GM12891 (cell line): ENCODE results near the gene ERBB3.

Source experiments
- POLR2A ChIP-seq: IDR thresholded peaks from 2 replicates; pipeline ENCODE4 v1.6.1; 2011; ENCODE audit warnings: low read depth, low read length, control low read depth
- POLR2AphosphoS5 ChIP-seq: IDR thresholded peaks from 2 replicates; pipeline ENCODE4 v1.6.1; 2011; ENCODE audit warnings: low read depth, low read length, control low read depth
- TAF1 ChIP-seq: IDR thresholded peaks from 2 replicates; pipeline ENCODE4 v1.6.1; 2011; ENCODE audit warnings: low read depth, low read length, control low read depth

DNA sequence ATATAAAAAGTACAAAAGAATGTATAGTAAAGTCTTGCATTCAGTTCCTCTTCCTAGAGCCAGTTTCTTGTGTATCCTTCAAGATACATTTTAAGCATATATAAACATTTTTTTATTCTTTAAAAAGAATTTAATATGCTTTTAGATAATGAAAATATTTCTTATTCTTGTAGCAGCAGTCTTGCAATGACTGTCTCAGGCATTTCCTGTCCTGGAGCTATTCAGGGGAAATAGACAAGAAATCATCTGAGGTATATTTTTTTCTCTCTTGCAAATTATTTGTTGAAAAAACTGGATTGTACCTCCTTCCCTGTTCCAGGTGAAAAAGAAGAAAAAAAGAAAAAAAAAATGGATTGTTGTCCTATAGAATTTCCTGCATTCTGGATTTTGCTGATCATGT, 17.0 kb upstream of the ERBB3 start:
- no peak for TF ChIP-seq POLR2A
- TF ChIP-seq POLR2AphosphoS5 = no peak
- TF ChIP-seq TAF1 = no peak
